HG03139 (cell line): Measurements from ENCODE around the gene FASTKD3.

Experiments
- ATAC-seq: cut with Tn5 transposase; IDR thresholded peaks from one replicate; pipeline ENCODE4 v1.9.1; 2021; ENCODE audit not compliant: unreplicated experiment

FASTKD3 gene

DNA sequence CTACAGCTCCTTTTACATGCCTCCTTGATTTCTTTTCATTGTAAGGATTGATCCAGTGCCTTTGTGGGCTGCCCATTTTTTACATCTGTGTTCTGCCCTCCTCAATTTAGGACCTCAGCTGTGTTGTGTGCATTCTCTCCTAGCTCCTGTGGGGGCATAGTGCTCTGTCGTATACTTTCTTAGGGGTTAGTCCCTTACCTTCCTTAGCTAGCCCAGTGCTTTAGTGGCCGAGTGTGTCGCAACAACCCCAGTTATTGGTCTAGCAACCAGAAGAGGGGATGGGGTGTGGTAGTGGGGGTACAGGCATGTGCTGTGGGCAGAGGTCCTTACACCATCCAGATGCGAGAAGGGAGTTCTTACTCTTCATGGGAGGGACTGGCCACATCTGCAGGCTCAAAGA is 12.3 kb upstream of the FASTKD3 start:
- no peak for ATAC-seq

DNA sequence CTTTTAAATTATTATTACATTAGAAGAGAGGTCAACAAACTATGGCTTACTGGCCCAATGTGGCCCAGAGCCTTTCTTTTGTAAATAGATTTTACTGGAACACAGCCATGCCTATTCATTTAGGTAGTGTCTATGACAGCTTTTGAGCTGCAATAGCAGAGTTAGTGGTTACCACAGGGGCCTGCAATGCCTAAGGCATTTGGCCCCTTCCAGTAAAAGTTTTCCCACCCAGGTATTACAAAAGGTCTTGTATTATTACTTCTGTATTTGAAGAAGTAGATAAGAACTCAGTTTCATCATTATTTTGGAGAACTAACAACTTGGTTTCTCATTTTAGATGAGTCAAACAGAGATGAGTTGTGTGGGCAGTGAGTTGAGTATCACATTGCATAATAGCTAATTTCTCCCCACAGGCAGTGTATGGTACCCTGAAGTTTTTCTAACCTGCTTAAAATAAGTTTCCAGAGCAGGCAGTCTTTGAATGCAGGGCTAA is 9.6 kb upstream of the FASTKD3 start:
- ATAC-seq, result peak; percentile 95

DNA sequence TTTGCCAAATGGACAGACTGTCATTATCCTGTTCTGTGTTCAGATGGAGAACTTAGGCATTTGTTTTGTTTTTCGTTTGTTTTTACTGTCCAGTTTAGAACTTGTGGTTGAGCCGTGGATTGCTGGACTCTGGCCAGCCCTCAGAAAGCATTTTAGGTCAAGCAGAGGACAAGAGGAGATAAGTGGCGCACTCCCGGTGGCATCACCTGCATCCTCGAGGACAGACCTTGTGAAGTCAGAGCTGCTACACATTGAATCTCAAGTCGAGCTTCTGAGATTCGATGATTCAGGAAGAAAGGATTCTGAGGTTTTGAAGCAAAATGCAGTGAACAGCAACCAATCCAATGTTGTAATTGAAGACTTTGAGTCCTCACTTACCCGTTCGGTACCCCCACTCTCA is 9.0 kb upstream of the FASTKD3 start:
- ATAC-seq, result no peak

DNA sequence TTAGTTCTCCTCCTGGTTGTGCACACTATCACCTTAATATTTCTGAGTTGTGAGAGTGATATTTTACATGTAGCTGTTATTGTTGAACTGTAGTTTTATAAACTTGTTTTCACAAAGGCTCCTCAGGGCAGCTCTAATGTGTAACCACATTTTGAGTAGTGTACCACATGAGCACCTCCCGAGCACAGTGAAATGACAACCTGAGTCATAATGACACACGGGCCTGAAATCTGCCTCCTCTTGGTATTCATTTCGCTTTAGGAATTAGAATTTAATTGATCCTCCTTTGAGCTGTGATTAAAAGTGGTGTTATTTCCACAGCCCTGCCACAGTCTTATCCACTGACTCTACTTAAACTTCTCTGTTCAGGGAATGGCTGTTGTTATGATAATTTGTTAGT is 8.0 kb upstream of the FASTKD3 start:
- ATAC-seq, result no peak

DNA sequence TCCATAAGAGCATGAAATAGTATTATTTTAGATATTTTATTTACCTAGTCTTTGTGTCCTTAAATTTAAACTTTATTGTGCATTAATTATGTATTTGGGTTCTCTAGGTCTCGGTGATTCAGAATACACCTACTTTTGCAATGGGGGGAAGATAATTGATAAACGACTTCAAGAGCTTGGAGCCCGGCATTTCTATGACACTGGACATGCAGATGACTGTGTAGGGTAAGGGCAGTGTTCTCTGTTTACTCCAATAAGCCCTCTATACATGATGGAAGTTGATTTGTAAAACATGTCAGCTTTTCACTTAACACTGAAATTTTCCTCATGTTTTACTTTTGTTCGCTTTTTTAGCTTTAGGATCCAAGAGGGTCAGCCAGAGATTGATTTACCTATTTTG is 6.3 kb upstream of the FASTKD3 start:
- no peak for ATAC-seq

DNA sequence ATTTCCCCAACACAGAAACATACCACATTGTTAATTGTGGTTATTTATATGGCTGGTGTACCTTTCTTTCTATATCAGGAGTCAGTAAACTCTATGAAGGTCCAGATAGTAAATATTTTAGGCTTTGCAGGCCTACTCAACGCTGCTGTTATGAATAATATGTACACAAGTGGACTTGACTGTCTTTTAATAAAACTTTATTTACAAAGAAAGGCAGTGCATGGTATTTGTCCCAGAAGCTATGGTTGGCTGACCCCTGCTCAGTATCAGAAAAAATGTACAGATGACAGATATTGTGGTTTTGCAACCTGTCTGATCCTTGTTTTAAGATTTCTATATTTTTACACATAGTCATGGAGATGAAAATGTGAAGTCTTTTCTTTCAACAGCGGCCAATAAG is 5.8 kb upstream of the FASTKD3 start:
- ATAC-seq, result no peak

DNA sequence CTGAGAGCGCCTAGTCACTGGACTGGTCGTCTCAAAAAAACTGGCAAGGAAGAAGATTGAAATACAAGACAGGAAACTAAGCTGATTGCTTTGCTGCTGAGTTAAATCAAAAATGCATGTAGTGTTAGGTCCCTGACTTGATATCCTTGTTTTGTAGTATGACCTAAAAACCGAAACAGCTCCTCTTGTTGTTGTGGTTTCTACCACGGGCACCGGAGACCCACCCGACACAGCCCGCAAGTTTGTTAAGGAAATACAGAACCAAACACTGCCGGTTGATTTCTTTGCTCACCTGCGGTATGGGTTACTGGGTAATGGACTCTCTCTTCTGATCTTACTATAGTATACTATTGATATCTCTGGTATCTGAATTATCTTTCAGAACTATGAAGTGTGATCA is 4.4 kb upstream of the FASTKD3 start:
- no peak for ATAC-seq

DNA sequence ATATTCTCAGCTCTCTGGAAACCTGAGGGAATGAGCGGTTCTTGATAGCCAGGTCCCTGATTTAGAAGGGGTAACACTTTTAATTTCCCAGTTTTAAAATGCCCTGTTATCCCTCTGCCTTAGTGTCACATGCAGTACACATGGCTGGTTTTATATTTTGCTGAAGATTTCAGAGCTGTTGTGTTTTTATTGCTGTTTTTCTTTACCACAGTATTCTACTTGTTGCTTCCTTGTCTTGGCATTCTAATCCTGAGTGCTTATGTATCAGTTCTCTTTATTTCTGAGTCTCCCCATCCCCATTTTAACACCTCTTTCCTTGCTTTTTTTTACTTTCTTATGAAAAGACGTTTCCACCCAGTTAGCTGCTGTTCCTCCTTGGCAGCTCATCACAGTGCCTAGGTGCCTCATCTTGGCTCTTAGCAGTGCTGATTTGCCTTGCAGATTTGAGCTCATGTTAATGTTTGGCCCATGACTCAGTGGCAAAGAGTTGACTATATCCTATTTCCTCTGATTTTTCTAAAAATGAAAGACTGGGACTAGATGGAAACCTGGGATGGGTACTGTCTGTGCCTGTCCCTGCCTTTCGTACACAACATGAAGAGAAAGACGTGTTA is 3.8 kb upstream of the FASTKD3 start:
- ATAC-seq, result no peak

DNA sequence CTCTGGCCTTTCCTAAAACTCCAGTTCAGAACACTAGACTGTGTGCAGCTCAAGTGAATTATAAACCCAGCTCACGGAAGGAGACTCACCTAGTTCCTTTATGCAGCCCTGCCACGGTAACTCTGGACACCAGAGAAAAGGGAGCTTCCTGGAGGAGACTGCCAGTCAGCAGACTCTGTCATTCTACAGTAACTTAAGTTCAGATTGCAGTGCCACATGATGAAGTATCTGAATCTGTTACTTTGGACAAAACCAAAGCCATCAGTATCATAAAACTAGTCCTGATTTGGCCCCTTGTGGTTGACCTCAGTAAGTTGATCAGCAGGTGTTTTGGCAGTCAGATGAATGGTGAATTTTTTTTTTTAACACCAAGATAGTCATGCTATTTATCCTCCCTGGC is 2.8 kb upstream of the FASTKD3 start:
- no peak for ATAC-seq

DNA sequence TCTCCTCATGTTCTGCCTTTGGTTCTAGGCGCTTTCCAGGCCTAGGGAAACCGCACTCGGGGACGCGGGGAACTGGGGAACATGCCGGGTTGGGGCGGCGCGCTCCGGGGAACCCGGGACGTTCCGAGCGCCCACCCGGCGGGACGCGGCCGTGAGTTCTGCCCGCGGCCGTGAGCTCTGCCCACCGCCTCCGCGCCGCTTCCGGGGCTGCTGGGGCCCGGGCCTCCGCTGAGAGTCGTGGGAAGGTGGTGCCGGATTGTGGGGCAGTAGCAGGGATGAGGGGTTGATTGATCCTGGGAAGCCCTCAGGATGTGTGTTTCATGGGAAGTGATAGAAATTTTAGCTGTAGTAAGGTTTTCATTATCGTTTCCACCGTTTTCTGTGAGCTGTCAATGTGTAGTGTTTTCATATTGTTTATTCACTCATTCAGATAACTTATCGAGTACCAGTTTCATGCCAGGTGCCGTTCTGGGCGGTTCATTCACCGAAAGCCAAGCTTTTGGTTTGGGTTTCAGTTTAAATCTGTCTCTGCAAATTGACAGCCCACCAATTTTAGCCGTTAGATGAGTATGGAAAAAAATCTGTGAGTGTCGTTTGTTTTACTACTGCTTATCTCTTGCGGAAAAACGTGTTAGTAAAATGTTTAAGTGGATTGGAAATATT is 774 bp upstream of the FASTKD3 start:
- ATAC-seq, result peak; percentile 28

DNA sequence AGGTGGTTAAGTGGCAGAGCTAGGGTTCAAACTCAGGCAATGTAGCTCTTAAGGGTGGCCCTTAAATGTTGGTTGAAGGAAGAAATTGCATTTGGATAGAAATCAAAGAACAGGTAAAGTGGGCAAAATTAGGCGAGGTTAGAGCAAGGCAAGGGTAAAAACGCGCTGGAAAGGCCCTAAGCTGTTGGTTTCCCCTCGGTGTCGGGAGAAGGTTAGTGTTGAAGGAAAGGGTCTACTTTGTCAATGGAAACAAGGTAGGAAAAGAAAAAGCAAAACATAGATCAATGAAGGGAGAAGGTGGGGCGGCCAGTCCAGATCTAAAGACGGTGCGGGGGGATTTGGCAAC is 431 bp downstream of the FASTKD3 start:
- no peak for ATAC-seq

DNA sequence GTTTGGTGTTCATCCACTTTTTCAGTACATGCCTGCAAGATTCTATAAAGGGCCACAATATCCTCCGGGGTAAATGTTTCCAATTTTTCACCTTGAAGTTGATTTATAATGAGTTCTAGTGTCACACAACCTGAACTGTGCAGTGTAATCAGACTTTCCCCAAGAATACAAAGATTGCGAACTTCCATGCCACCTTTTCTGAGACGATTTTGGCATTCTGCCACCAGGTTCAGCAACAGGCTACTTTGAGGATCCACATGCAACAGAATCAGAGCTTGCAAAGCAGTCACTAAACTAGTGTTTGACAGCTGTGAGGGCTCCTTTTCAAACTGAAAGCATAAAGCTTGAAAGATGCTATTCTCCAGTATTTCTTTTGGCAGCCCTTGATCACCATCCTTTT is 1.6 kb downstream of the FASTKD3 start:
- no peak for ATAC-seq

DNA sequence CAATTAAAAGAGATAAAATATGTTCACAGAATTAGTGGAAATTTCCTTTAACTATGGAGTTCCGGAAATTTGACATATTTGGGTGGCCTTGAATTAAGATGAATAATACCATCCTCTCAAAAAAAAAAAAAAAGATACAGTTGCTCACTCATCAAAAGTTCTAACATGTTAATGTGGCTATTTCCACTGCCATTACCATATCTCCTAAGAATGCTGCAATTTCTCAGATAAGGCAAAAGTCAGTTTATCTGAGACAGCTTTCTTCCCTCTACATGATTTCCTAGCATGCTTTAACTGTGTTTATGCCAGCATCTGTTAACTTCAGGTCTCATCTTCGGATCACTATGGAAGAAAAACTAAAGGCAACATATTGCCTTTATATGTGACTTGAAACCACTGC is 2.6 kb downstream of the FASTKD3 start:
- no peak for ATAC-seq

DNA sequence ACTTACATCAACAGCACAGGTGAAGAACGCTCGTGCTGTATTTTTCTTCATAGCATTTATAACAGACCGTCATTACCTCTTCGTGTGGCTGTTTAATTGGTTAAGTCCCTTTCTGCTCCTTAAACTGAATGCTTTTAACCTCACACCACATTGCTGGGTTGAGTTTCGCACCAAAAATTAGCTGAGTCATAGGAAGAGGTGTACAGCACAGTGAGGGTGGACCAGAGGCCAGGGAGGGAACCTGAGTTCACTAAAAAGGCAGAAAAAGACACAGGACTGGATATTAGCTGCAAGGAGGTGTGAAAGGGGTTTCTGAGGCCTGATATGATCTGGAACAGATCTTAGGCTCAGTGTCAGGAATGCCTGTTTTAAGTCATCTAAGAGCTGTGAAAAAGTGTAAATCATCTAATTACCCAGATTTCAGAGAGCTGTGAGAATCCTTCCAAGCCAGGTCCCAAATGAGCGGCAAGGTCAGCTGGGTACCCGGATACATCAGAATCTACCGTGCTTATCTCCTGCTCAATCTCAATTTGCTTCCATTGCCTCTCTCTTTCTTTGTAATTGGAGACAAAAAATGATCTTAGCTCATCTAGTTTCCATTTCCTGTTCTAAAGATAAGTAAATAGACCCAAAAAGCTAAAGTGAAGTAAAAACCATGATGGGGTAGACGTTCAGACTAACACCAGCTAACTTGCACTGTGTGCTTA is 10.8 kb downstream of the FASTKD3 start:
- no peak for ATAC-seq

DNA sequence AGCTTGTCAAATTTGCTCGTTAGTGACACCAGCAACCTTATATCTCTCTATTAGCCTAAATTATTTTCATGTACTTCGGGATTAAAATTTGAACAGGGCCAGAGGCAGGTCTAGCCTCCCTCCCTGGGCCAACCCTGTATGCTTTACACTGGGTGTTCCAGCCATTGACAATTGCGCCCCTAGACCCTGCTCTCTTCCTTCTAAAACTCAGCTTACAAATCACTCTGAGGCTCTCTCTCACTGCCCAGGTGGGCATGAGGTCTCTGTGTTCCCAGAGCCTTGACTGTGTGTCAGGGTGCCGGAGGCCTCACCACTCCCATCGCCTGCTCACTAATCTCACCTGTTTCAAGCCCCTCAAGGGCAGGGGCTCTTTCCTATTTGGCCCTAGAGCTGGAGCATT is 11.5 kb downstream of the FASTKD3 start:
- no peak for ATAC-seq

DNA sequence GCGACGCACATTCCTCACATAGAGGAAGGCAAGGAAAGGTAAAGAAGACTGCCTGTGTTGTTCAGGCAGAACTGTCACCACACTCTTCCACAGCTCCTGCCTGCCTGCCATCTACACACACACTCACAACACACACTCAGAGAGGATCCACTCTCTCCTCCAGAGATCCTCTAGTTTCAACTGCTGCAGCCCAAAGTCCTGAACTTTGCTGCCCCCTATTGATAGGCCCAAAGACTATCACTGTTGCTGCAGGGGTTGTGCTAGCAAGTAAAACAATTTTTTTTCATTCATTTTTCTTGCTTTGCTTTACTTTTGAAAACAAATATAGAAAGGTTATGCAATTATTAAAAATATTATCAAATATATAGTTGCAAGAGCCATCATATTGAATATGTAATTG is 12.0 kb downstream of the FASTKD3 start:
- no peak for ATAC-seq

DNA sequence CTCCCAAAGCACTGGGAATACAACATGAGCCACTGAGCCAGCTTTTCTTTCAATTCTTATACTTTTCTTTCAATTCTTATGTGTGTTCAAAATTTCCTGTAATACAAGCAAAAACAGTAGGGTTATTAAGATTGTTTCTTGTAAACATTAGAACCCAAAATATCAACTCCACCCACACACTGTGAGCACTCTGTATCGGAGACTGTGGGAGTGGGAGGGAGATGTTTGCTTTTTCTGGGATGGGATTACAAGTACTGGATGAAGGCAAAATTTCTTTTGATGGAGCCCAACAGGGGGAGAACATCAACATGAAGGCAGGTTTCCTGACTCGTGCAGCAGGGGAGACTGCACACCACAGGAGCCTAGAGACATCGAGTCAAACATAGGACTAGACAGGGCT is 13.2 kb downstream of the FASTKD3 start:
- no peak for ATAC-seq

DNA sequence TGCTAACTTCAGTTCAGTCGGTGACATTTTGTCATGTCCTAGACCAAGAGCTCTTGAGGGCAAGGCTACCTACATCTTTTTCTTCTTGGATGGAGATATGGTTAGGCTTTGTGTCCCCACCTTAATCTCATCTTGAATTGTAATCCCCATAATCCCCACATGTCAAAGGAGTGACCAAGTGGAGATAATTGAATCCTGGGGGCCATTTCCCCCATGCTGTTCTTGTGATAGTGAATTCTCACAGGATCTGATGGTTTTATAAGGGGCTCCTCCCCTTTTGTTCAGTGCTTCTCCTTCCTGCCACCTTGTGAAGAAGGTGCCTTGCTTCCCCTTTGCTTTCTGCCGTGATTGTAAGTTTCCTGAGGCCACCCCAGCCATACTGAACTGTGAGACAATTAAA is 15.8 kb downstream of the FASTKD3 start:
- no peak for ATAC-seq

DNA sequence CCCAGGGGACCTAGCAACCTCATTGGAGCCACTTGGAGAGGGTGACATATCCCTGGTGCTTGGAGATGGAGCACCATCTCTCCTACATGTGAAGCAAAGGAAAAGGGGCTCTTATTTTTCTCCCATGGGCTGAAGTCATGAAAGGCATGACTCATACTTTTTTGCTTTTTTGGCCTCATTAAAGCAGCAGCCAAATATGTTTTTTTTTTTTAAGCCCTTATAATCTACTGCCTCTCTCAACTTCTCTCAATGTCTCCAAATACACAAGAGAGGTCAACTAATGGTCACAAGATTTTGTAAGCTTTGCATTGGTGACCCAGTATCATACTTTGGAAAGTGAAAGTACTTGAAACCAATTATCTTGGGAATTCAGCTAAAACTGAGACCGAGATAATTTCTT is 16.3 kb downstream of the FASTKD3 start:
- ATAC-seq, result no peak

DNA sequence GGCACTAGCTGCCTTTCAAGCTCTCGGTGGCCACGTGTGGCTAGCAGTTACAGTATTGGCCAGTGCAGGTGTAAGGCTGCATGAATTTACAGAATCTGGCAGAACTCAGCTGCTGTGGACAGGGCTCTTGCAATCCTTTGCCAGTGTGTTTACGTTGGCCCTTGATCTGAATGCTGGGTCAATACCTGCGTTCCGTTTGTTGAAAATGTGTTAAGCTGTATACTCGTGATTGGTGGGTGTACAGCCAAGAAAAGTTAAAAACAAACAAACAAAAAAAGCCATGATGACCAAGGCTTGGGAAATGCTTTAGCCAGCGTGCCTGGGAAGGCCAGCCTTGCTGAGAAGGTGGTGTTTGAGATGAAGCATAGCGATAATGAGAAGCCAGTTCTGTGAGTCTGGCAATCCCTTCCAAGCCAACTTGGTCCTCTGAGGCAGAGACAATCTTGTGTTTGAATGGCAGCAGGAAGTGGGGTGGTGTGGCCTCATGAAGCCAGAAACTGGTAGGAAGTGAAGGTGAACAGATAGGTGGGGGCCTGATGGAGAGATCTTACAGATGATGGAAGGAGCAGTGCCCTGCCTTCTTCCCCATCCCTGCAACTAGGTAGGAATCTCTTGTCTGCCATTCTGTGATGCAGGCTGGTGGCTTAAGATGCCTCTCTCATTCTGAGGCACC is 17.1 kb downstream of the FASTKD3 start:
- ATAC-seq, result no peak

DNA sequence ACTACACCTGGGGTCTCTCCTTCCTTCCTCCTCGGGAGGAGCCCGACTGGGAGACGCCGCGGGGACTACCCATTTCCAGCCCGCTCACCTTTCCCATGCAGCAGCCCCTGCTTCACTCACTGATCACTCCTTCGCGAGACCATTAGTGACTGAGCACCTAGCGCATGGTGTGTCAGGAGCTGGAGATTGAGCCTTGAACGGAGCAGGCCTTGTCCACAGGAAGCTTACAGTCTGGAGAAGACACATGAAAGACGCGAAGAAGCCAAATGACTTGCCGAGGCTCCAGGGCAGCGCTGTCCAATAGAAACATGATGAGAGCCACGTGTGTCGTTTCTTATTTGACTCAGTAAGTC is 17.6 kb downstream of the FASTKD3 start:
- ATAC-seq, result no peak
